NCI-H187 (cell line): ENCODE data around the gene SERPINB3.
"Not testable (repeated sequence)": the region's sequence is repeated elsewhere in the genome, so short reads cannot be mapped to it uniquely, and the experiment has no call there.

ENCODE experiments used
- DNase-seq, 2 experiments: peaks; one replicate each; lab custom pipeline; 2025; lab: John Stamatoyannopoulos, UW

The SERPINB3 gene

DNA sequence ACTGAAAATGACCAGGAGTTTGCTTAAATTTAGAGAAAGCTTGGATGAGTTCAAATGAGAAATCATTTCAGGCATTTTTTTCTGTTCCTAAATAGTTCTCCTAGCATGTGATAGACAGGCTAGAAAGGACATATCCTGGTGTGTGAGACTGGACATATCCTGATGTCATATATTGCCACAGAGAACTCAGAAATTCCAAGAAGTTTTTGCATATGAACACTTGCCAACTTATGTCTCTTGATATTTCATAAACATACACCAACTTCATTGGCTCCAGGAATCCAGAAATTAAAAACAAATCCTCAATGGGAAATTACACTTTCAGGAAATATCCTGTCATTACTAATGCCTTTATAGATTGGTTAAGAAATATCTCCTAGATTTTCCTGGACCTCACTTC is 14.8 kb downstream of the SERPINB3 start:
- no peak for DNase-seq

DNA sequence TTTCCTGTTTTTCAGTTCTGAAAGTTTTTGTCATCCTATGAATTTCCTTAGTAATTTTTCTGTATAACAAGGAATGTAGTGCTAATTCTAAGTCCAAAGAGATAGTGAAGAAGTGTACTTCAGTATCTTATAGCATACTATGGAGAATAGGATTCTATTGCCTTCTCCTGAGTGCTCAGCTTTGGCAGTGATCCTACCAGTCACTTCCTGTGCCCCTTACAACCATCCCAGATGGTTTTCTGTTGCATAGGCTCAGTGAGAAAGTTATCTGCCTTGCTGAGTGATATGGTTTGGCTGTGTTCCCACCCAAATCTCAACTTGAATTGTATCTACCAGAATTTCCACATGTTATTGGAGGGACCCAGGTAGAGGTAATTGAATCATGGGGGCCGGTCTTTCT is 17.0 kb downstream of the SERPINB3 start:
- DNase-seq = not testable (repeated sequence)

DNA sequence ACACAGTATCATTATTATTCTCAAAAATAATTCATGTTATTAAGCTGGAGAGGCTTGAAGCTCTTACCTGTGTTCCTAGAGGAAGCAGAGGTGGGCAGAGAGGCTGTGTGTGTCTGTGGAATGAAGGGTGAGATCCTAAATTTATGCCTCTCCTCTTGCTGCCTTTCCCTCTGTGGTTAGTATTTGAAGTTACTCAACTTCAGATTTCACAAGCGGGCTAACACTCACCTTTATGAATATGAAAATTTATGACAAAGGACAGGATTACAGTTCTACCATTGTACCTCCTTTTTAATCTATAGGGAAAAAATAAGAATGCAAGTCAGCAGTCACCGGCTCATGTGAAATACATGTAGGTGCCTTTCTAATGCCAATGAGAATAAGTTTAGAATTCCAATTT is 17.6 kb downstream of the SERPINB3 start, which contains the start of gene SERPINB4:
Gene SERPINB4, minus strand, starts transcription at position 115 of the 400 bp plus-strand sequence. CDS start 679 bp downstream, outside the sequence.
- not testable (repeated sequence) for DNase-seq

DNA sequence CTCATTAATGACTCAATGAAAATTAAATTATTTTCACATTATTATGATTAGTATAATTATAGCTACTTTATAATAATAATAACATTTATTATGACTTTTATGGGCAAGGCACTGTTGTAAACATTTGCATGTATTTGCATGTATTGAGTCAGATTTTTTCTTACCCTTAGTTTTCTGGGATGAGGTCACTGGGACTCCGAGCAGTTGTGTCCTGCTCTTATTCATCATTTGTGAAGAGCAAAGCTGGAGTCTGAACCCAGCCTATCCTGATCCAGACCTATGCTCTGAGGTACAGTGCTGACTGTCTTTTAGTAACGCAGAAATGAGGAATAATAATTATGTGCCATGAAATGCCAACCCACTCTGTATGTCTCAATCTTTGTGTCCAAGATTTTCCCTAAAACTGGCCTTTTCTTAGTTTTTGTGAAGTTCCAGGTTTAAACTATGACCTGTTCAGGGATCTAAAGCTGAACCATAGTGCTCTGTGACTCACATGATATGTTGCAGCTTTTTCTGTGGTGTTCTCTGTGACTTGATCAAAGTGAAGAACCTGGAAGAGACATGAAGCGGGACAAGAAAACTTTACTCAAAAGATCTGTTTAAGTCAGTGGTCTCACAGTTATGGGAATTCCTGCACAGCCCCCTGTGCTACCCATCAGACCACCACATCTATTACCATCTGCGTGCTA is 18.9 kb downstream of the SERPINB3 start:
- not testable (repeated sequence) for DNase-seq

DNA sequence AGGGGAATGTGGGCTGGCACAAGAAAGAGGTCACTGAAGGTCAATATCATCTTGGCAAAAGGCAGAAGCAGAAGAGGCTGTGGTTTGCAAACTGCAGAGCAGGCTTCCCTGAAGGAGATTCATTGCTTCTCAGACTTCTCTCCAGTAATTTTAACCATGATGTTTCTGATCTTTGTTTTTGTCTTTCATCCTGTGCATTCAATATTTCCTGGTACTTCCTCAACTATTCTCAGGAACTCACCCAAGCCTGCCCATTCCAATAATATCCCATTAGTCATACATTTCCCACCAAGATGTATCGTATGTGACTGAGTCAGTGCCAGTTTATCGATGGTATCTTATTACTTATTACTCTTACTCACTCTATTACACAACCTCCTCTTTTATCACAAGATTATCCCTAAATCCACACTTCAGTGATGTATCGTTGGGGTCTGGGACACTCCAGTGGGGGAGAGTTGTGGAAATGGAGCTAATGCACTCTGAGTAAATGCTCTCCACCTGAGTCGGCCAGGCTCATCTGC is 20.5 kb downstream of the SERPINB3 start:
- not testable (repeated sequence) for DNase-seq

DNA sequence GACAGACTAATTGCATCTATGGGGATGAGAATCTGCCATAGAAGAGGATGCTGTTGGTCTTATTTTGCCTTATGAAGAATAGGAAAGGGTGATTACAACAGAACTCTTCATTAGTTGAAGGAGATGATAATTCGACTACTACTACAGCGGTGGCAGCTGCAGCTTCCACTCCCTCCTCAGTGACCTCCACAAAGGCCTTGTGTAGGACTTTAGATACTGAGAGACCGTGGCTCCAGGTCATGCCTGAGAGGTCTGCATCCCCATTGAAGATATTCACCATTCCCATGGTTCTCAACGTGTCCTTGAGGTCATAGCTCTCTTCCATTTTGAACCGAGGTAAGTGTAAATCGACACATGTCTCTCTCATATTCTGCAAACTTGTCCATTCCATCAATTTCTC is 24.0 kb downstream of the SERPINB3 start:
- DNase-seq = no peak

DNA sequence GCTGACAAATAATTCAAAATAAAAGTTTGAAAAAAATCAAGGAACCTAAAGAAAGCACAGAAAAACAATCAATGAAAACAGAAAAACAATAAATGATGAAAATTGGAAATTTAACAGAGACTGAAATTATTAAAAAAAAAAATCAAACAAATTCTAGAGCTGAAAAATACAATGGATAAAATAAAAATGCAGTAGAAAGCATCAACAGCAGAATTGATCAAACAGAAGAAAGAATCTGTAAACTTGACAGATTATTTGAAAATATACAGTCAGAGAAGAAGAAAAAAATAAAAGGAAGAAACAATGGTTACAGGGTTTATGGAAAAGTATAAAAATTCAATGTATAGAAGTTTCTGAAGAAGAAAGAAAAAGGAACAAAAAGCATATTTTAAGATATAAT is 33.9 kb downstream of the SERPINB3 start:
- no peak for DNase-seq

DNA sequence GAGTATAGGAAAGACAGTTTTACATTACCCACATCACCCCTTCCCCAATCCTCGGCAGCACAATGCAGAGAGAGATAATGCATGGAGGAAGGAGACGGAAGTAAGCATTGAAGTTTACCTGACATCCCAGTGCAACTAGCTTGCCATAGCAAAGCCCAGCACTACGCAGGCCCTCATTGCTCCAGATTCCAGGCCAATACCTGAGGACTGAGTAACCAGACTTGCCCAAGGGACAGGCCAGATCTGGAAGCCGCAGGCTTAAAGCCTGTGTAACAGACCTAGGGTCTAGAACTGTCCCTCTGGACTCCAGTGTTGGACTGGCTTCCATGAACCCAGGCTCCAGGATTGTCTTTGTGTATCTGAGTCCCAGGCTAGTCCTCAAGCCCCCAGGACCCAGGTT is 35.3 kb downstream of the SERPINB3 start:
- no peak for DNase-seq

DNA sequence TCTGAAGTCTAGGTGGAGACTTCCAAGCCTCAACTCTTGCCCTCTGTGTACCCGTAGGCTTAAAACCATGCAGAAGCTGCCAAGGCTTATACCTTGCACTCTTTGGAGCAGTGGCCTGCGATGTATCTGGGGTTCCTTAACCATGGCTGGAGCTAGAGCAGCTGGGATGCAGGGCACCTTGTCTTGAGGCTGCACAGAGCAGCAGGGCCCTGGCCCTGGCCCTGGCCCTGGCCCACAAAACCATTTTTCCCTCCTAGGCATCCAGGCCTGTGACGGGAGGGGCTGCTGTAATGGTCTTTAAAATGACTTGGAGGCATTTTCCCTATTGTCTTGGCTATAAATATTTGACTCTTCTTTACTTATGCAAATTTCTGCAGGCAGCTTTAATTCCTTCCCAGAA is 36.8 kb downstream of the SERPINB3 start:
- no peak for DNase-seq

DNA sequence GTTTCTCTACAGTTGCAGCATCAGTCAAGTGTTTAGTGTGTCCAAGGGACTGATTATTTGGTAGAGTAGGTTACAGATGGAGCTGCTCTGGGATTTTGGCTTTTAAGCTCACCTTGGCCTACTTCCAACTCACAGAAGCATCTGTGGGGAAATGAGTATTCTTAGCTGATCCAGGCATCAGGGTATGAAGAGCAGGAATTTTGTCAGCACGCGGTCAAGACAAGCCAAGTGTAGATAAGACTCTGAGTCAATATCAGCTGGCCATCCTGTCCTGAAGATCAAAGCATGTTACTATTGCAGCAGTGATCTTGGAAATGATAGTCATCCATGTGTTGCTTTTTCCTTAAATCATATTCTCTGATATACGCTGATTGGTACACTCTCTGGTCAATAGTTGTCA is 42.0 kb downstream of the SERPINB3 start:
- DNase-seq = no peak

DNA sequence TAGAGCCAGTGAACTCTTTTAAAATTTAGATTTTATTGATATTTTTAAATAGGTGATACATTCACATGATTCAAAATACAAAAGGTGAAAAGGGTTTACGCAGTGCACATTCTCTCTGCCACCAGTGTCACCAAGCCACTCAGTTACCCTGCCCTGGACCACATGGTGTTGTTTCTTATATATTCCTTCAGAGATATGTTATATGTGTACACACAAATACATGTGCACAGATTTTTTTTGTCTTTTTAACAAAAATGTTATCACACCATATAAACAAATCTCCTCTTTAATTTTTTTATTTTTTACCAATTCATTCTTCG is 43.8 kb downstream of the SERPINB3 start:
- no peak for DNase-seq

DNA sequence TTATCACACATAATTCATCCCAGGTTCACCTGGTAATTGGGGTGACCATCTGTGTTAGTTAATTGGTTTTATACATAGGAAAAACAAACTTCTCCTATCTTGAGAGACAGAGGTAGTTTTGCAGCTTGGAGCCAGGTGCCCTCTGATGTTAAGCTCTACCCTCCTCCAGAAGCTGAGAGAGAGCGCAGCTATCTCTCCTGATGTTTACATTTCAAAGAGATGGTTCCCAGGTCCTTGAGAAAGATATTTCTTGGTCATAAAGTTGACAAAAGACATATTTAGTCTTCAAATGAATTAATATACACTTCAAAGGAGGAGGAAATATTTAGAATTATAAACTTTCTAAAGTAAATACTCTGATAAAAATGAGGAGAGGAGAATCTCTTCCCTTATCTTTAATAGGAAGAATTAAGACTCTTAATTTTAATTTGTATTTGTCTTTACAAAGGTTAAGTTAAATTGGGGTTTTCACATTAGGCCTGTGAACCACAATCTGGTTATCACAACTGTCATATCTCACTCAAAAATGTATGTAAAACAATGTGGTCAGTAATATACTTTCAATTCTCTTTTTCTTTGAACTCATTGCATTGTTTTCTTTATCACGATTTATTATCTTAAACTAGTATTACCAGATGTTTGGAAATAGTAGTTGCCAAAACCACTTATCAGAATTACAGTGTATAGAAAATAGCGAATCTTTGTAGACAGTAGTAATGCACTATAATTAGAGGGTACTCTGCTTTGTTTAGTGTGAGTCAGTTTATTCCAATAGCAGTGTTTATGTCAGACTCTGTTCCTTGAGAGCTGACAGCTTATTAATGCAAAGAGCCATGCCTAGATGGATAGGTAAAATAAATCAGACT is 44.4 kb downstream of the SERPINB3 start:
- no peak for DNase-seq

DNA sequence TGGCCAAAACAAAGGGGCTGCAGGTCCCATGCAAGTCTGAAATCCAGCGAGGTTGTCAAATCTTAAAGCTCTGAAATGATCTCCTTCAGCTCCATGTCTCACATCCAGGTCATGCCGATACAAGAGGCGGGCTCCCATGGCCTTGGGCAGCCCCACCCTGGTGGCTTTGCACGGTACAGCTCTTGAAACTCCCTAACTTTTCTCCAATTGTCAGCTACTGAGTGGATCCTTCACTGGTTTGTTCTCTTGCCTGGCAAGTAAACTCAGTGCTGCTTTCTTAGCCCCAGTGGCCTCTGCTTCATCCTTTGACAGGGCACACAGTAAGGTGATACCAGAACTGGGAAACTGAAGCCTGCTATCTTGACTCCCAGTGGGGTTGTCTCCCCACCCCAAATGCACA is 48.3 kb downstream of the SERPINB3 start:
- no peak for DNase-seq

DNA sequence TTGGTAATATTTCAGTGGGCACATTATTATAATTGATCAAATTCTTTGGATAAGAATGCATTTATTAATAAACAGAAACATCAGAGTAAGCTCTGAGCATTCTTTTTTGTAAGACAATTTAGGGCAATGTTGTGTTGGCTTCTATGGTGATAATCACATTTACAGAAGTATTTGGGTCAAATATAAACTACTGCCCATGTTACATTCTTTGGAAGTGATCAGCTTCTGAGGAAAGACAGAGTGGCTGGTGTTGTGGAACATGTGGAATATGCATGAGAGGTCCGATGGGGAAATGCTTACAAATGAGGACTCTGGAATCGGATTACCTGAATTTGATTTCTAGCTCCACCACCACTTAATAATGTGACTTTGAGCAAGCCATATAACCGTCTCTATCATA is 55.2 kb downstream of the SERPINB3 start:
- DNase-seq = no peak
